Right atrium auricular region (tissue), 2 donors: ENCODE data around the gene OR2T11. TPM values are rescaled to one million over a fixed set of nuclear protein-coding genes. Genes with fewer than 3 reads are reported as not detected.
"Not testable (repeated sequence)": the region's sequence is repeated elsewhere in the genome, so short reads cannot be mapped to it uniquely, and the experiment has no call there.

Experiments
- DNase-seq: peaks from one replicate; pipeline ENCODE4 v3.0.0-alpha.2; 2019; ENCODE audit warnings: low spot score
- H3K27ac ChIP-seq, 2 donors: fragments of 200-600 bp; sonication (generic); 1 replicate in 1 of 2; 2 replicates in 1 of 2; pipeline ENCODE4 v1.5.1; 2016 to 2019
- H3K27me3 ChIP-seq, 2 donors: fragments of 200-600 bp; sonication (generic); one replicate each; pipeline versions ENCODE4 v1.5.1 to v1.6.0; 2017 to 2019
- H3K36me3 ChIP-seq: fragments of 200-600 bp; sonication (generic); one replicate; pipeline ENCODE4 v1.5.1; 2016
- H3K4me1 ChIP-seq, 2 donors: fragments of 200-600 bp; sonication (generic); one replicate each; pipeline versions ENCODE4 v1.5.1 to v1.6.0; 2017 to 2019
- H3K4me3 ChIP-seq, 2 donors: fragments of 200-600 bp; sonication (generic); 1 replicate in 1 of 2; 2 replicates in 1 of 2; pipeline ENCODE4 v1.5.1; 2017 to 2019; ENCODE audit warnings: mild to moderate bottlenecking in 1 of 2, moderate library complexity in 1 of 2
- H3K9me3 ChIP-seq, 2 donors: fragments of 200-600 bp; sonication (generic); one replicate each; pipeline ENCODE4 v1.5.1; 2019
- CTCF ChIP-seq, 2 donors: fragments of 200-600 bp; sonication (generic); IDR thresholded peaks; one replicate each; pipeline ENCODE4 v1.5.1; 2019; ENCODE audit warnings: antibody characterized with exemption in 2 of 2
- total RNA-seq, 2 donors: library from RNA; depleted of rRNA; stranded (reverse); fragments of >200 nt; gene quantifications; one replicate each; pipeline ENCODE4 v1.1.0, GENCODE V29; 2016

The OR2T11 gene
- total RNA-seq, 2 donors from 2014 or later: not detected

GRCh38 chr1:248592655-248593054, 42.2 kb downstream of the OR2T11 start:
- Histone ChIP-seq H3K9me3 (no peaks in the 10 kb centered on the region), H3K27me3 (no peaks in the 10 kb centered on the region), H3K36me3 (no peaks in the 10 kb centered on the region), H3K4me1 (no peaks in the 10 kb centered on the region), H3K27ac (no peak overlapping the region), H3K4me3 (no peak overlapping the region)
- TF ChIP-seq CTCF (IDR thresholded peaks at IDR 0.05): no peak
- DNase-seq: no peak

- Histone ChIP-seq H3K9me3 (no peaks in the 10 kb centered on the region), H3K36me3 (no peaks in the 10 kb centered on the region), H3K27ac (no peak overlapping the region), H3K27me3 (no peaks in the 10 kb centered on the region), H3K4me3 (no peak overlapping the region), H3K4me1 (no peaks in the 10 kb centered on the region)
- no peak for DNase-seq
- no peak for TF ChIP-seq CTCF (IDR thresholded peaks at IDR 0.05)
Measured at GRCh38 chr1:248590055-248590454, 44.8 kb downstream of the OR2T11 start.

GRCh38 chr1:248589334-248589733, 45.6 kb downstream of the OR2T11 start:
- TF ChIP-seq CTCF (IDR thresholded peaks at IDR 0.05): no peak
- Histone ChIP-seq H3K27me3 (no peaks in the 10 kb centered on the region), H3K4me1 (no peaks in the 10 kb centered on the region), H3K27ac (no peak overlapping the region), H3K36me3 (no peaks in the 10 kb centered on the region), H3K9me3 (no peaks in the 10 kb centered on the region), H3K4me3 (no peak overlapping the region)
- DNase-seq: no peak

GRCh38 chr1:248585266-248585665, 49.6 kb downstream of the OR2T11 start:
- no peak for TF ChIP-seq CTCF (IDR thresholded peaks at IDR 0.05)
- Histone ChIP-seq H3K4me1 (no peaks in the 10 kb centered on the region), H3K27ac (no peak overlapping the region), H3K36me3 (no peaks in the 10 kb centered on the region), H3K4me3 (no peak overlapping the region), H3K27me3 (no peaks in the 10 kb centered on the region), H3K9me3 (no peaks in the 10 kb centered on the region)
- DNase-seq: no peak

- Histone ChIP-seq H3K27ac (no peak overlapping the region), H3K9me3 (peaks cover 0 to 7% of the 10 kb centered on the region in 2 donors), H3K4me3 (no peak overlapping the region), H3K4me1 (no peaks in the 10 kb centered on the region), H3K27me3 (no peaks in the 10 kb centered on the region), H3K36me3 (no peaks in the 10 kb centered on the region)
- no peak for DNase-seq
- no peak for TF ChIP-seq CTCF (IDR thresholded peaks at IDR 0.05)
Measured at GRCh38 chr1:248576260-248576980, 58.5 kb downstream of the OR2T11 start.

GRCh38 chr1:248574657-248575056, 60.2 kb downstream of the OR2T11 start, which contains the start of gene OR2T34:
TSS of gene OR2T34 (minus strand) at chr1:248574757. CDS start at chr1:248574757, 0 bp downstream.
- not testable (repeated sequence) for H3K4me3 ChIP-seq, DNase-seq, H3K4me1 ChIP-seq, H3K27me3 ChIP-seq, H3K36me3 ChIP-seq, H3K27ac ChIP-seq, H3K9me3 ChIP-seq

- not testable (repeated sequence) for H3K4me3 ChIP-seq, H3K36me3 ChIP-seq, H3K27me3 ChIP-seq, H3K27ac ChIP-seq, H3K4me1 ChIP-seq, DNase-seq, H3K9me3 ChIP-seq
Measured at GRCh38 chr1:248573856-248574255, 61.0 kb downstream of the OR2T11 start.
